OCI-LY3 (cell line): Measurements from ENCODE around the gene TRA2A.
"Not testable (repeated sequence)": the region's sequence is repeated elsewhere in the genome, so short reads cannot be mapped to it uniquely, and the experiment has no call there.

Source experiments
- H2AFZ ChIP-seq: fragments of 200-600, 300-600 bp; shearing (Covaris generic); 2 replicates; pipeline ENCODE4 v1.6.0; 2014; ENCODE audit warnings: antibody characterized with exemption, low read depth, low read length
- H3K27ac ChIP-seq: fragments of 200-600, 300-600 bp; sonication (generic); 2 replicates; pipeline ENCODE4 v1.5.1; 2014; ENCODE audit warnings: mild to moderate bottlenecking, low read length, moderate library complexity, mixed read lengths
- H3K27me3 ChIP-seq: fragments of 200-600, 300-600 bp; sonication (generic); 2 replicates; pipeline ENCODE4 v1.6.1; 2014; ENCODE audit warnings: low read depth, low read length, mixed read lengths
- H3K36me3 ChIP-seq: fragments of 200-600, 300-600 bp; sonication (generic); replicated peaks from 2 replicates; pipeline ENCODE3; 2014; ENCODE audit warnings: low read depth, low read length, mixed read lengths
- H3K4me1 ChIP-seq: fragments of 300-600, 200-600 bp; sonication (generic); 2 replicates; pipeline ENCODE4 v1.6.1; 2014; ENCODE audit warnings: low read length, mixed read lengths
- H3K4me2 ChIP-seq: fragments of 200-600, 300-600 bp; sonication (generic); 2 replicates; pipeline ENCODE4 v1.6.1; 2014; ENCODE audit warnings: low read length, mixed read lengths
- H3K4me3 ChIP-seq: fragments of 300-600, 200-600 bp; sonication (generic); 2 replicates; pipeline ENCODE4 v1.5.1; 2014; ENCODE audit warnings: antibody characterized with exemption, mild to moderate bottlenecking, low read length, moderate library complexity
- H3K79me2 ChIP-seq: fragments of 300-600, 200-600 bp; shearing (Covaris generic); 2 replicates; pipeline ENCODE4 v1.6.1; 2014; ENCODE audit warnings: mild to moderate bottlenecking, low read length, mixed read lengths
- H3K9ac ChIP-seq: fragments of 300-600, 200-600 bp; shearing (Covaris generic); 2 replicates; pipeline ENCODE4 v1.6.0; 2014; ENCODE audit warnings: mild to moderate bottlenecking, low read length, moderate library complexity
- H3K9me3 ChIP-seq: fragments of 200-600, 300-600 bp; shearing (Covaris generic); 2 replicates; pipeline ENCODE4 v1.6.1; 2014; ENCODE audit warnings: low read length, mixed read lengths; ENCODE audit not compliant: insufficient read depth
- H4K20me1 ChIP-seq: fragments of 200-600, 300-600 bp; sonication (generic); 2 replicates; pipeline ENCODE4 v1.6.1; 2016; ENCODE audit warnings: low read length, mixed read lengths; ENCODE audit not compliant: insufficient read depth
- EZH2phosphoT487 ChIP-seq: fragments of 200-600 bp; shearing (Covaris generic); IDR thresholded peaks from 2 replicates; pipeline ENCODE4 v1.6.1; 2018; ENCODE audit warnings: antibody characterized with exemption, mixed run types, low read depth
- TF ChIP-seq, protein P1 (sequence below): fragments of 200-600, 300-600 bp; sonication (generic); IDR thresholded peaks from 2 replicates; pipeline ENCODE4 v1.5.1; 2014; ENCODE audit warnings: antibody characterized with exemption, low read length, low read depth

TRA2A gene

DNA sequence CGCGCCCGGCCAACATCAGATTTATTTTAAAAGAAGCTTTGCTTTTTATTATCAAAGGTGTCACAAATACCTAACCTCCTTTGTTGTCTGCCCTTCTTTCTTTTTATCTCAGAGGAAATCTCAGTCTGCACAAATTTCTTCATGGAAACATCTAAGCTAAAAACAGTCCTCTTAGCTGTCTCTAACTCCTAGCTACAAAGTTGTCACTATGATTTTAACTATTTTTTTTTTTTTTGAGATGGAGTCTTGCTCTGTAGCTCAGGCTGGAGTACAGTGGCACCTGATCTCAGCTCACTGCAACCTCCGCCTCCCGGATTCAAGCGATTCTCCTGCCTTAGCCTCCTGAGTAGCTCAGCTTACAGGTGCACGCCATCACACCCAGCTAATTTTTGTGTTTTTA, 7.3 kb downstream of the TRA2A start:
- Histone ChIP-seq H3K4me2 (no peak overlapping the region), H3K4me3 (no peak overlapping the region), H4K20me1 (peaks cover 85% of the 10 kb centered on the region), H2AFZ (no peak overlapping the region), H3K27ac (no peak overlapping the region), H3K4me1 (peaks cover 9% of the 10 kb centered on the region; the same call in 1 of the 2 replicates), H3K9ac (no peak overlapping the region), H3K27me3 (no peaks in the 10 kb centered on the region), H3K79me2 (peaks cover 100% of the 10 kb centered on the region), H3K36me3 (peaks cover 30% of the 10 kb centered on the region), H3K9me3 (no peaks in the 10 kb centered on the region)
- TF ChIP-seq, protein P1, sequence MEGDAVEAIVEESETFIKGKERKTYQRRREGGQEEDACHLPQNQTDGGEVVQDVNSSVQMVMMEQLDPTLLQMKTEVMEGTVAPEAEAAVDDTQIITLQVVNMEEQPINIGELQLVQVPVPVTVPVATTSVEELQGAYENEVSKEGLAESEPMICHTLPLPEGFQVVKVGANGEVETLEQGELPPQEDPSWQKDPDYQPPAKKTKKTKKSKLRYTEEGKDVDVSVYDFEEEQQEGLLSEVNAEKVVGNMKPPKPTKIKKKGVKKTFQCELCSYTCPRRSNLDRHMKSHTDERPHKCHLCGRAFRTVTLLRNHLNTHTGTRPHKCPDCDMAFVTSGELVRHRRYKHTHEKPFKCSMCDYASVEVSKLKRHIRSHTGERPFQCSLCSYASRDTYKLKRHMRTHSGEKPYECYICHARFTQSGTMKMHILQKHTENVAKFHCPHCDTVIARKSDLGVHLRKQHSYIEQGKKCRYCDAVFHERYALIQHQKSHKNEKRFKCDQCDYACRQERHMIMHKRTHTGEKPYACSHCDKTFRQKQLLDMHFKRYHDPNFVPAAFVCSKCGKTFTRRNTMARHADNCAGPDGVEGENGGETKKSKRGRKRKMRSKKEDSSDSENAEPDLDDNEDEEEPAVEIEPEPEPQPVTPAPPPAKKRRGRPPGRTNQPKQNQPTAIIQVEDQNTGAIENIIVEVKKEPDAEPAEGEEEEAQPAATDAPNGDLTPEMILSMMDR: no peak
- no peak for TF ChIP-seq EZH2phosphoT487

DNA sequence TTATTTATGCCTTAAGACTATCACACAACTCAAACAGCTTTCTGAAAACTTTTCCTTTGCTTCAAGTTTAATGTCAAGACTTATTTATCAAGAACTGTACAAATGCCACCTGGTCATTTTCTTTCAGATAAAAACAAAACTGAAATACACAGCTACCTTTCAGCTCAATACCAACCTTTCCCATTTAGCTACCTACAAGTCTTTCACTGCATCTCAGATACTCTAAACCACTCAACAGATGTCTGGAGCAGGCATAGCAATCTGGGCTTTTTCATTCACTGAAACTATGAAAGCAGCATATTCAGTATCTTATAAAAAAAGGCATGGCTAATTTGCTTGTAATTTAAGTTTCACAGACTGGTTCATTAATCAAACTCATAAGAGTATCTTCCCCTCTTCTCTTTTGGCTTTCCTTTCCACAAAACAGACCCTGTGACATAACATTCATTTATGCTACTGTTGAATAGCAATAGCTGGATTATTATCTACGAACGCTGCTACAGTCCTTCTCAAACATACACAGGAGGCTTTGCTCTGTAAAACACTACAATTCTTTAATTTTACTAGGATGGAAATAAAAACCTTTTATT, 8.2 kb downstream of the TRA2A start:
- no peak overlapping the region for H3K4me2 ChIP-seq
- no peaks in the 10 kb centered on the region for H3K27me3 ChIP-seq
- H4K20me1 ChIP-seq: peaks cover 76% of the 10 kb centered on the region
- H3K79me2 ChIP-seq: peaks cover 100% of the 10 kb centered on the region
- H3K27ac ChIP-seq: no peak overlapping the region
- H3K4me1 ChIP-seq: peaks cover under 1% of the 10 kb centered on the region; the same call in 1 of the 2 replicates
- no peak overlapping the region for H3K9ac ChIP-seq
- no peak overlapping the region for H2AFZ ChIP-seq
- H3K4me3 ChIP-seq: no peak overlapping the region
- TF ChIP-seq, protein P1: no peak
- TF ChIP-seq EZH2phosphoT487: no peak
- H3K36me3 ChIP-seq: peaks cover 29% of the 10 kb centered on the region
- H3K9me3 ChIP-seq: no peaks in the 10 kb centered on the region

DNA sequence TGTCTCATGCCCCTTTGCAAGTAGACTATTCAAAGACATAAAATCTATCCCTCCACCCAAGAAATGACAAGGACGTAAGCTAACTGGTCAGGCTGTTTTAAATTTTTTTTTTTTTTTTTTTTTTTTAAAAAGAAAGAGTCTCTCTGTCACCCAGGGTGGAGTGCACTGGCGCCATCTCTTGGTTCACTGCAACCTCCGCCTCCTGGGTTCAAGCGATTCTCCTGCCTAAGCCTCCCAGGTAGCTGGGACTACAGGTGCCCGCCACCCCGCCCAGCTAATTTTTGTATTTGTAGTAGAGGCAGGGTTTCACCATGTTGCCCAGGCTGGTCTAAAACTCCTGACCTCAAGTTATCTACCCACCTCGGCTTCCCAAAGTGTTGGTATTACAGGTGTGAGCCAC, 11.2 kb downstream of the TRA2A start:
- no peak for TF ChIP-seq EZH2phosphoT487
- TF ChIP-seq, protein P1: no peak
- peaks cover 38% of the 10 kb centered on the region for H3K36me3 ChIP-seq
- no peaks in the 10 kb centered on the region; the same call in 1 of the 2 replicates for H3K4me1 ChIP-seq
- H3K9me3 ChIP-seq: no peaks in the 10 kb centered on the region
- peaks cover 96% of the 10 kb centered on the region for H3K79me2 ChIP-seq
- H4K20me1 ChIP-seq: peaks cover 48% of the 10 kb centered on the region
- H3K4me2 ChIP-seq: no peak overlapping the region
- H3K9ac ChIP-seq: no peak overlapping the region
- H3K27ac ChIP-seq: no peak overlapping the region
- H2AFZ ChIP-seq: no peak overlapping the region
- H3K4me3 ChIP-seq: no peak overlapping the region
- H3K27me3 ChIP-seq: no peaks in the 10 kb centered on the region

DNA sequence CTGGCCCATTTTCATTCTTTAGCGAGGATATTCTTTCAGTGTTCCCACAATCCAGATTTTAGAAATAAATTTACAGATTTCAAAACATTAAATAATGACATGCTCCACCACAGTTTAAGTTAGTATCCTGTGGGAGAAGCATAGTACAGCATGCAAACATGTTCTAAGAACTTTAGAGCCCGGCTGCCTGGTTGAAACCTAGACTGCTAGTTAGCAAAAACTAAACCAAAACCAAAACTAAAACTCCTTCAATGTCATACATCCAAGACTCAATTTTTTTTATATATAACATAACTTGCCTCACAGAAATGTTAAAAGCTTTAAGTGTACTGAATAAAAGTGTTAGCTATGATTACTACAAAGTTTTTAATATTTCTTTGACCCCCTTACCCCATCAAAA, 17.0 kb downstream of the TRA2A start:
- Histone ChIP-seq H3K4me3 (no peak overlapping the region), H3K9me3 (no peaks in the 10 kb centered on the region), H3K9ac (no peak overlapping the region), H3K4me1 (0 out of 2 replicates have a peak, but pooled peaks cover 5% of the 10 kb centered on the region), H4K20me1 (peaks cover 2% of the 10 kb centered on the region; the same call in 1 of the 2 replicates), H3K79me2 (peaks cover 69% of the 10 kb centered on the region), H3K27ac (no peak overlapping the region), H3K4me2 (no peak overlapping the region), H3K27me3 (no peaks in the 10 kb centered on the region), H2AFZ (no peak overlapping the region), H3K36me3 (peaks cover 41% of the 10 kb centered on the region)
- TF ChIP-seq, protein P1: no peak
- TF ChIP-seq EZH2phosphoT487: no peak

DNA sequence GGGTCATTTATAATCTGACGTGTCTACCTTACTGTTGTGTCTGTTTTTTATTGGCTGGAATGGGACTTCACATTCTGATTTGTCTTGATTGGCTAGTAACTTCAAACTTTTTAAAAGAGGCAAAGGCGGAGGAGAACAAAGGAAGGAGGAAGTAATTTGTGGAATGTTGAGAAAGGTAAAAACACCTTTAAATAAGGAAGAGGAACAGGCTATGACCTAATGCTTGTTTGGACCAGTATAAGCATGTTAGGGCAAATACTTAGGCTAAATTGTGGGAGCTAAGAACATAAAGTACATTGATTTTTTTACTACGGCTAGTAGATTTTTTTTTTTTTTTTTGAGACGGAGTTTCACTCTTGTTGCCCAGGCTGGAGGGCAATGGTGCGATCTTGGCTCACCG, 18.0 kb downstream of the TRA2A start:
- not testable (repeated sequence) for H3K4me3 ChIP-seq, H3K9ac ChIP-seq, H2AFZ ChIP-seq, H3K27me3 ChIP-seq, H3K4me1 ChIP-seq, H3K9me3 ChIP-seq, H3K4me2 ChIP-seq, H3K27ac ChIP-seq, H4K20me1 ChIP-seq
- Histone ChIP-seq H3K36me3 (peaks cover 35% of the 10 kb centered on the region), H3K79me2 (peaks cover 67% of the 10 kb centered on the region)
